ENCODE results near the gene UCHL3. TPM values are rescaled to one million over a fixed set of nuclear protein-coding genes. Genes with fewer than 3 reads are reported as not detected.

The UCHL3 gene
- total and polyA plus RNA-seq, 9 of the 15 experiments (the other 6 are each of a cell fraction or from before 2014, with no cell fraction given), result 42.2 to 112 (median 85.4) TPM

GRCh38 chr13:75549262-75550158 is at the start of gene UCHL3 (continued):
- TF ChIP-seq FOXK1 (CRISPR knock-in tag; IDR thresholded peaks at IDR 0.05; ENCODE audit: borderline replicate concordance), result no peak
- TF ChIP-seq ZNF143 (CRISPR knock-in tag; IDR thresholded peaks at IDR 0.05), result 0 out of 2 replicates have a peak, but pooled peaks have one; percentile 39
- peak; percentile 99 for TF ChIP-seq EGR1 (conservative IDR thresholded peaks at IDR 0.05)
- no peak for TF ChIP-seq SMAD1 (IDR thresholded peaks at IDR 0.05; ENCODE audit: low read depth, low read length, partially characterized antibody)
- TF ChIP-seq MYNN (IDR thresholded peaks at IDR 0.05), result 0 out of 2 replicates have a peak, but pooled peaks have one; percentile 16
- no peak for TF ChIP-seq MYNN (CRISPR knock-in tag; IDR thresholded peaks at IDR 0.05)
- no peak for TF ChIP-seq E2F4 (CRISPR knock-in tag; IDR thresholded peaks at IDR 0.05; ENCODE audit: low read depth)
- no peak for TF ChIP-seq HINFP (tag; conservative IDR thresholded peaks at IDR 0.05; ENCODE audit: low read depth)
- TF ChIP-seq ZNF584 (CRISPR knock-in tag; IDR thresholded peaks at IDR 0.05; ENCODE audit: low read depth), result no peak
- TF ChIP-seq ARNT (IDR thresholded peaks at IDR 0.05), result no peak
- TF ChIP-seq SMARCE1 (IDR thresholded peaks at IDR 0.05), result no peak
- TF ChIP-seq MGA (IDR thresholded peaks at IDR 0.05), result peak; percentile 81
- no peak for TF ChIP-seq BCL6 (CRISPR knock-in tag; IDR thresholded peaks at IDR 0.05)
- TF ChIP-seq ZNF778 (CRISPR knock-in tag; IDR thresholded peaks at IDR 0.05), result no peak

Data from K562 (cell line).